Natural killer cell treated with Interleukin-12 subunit alpha and Interleukin-12 subunit beta and Interleukin-15 and Interleukin-18, amount 100 ng/mL, for 72 hours (primary cell): ENCODE data around the gene VGLL4. TPM values are rescaled to one million over a fixed set of nuclear protein-coding genes. Genes with fewer than 3 reads are reported as not detected.

Experiments
- ATAC-seq, 2 donors: fragments of 150-1000 bp; cut with Tn5 transposase in 1 of 2; sonication (Bioruptor Pico), chemical (Tn5 transposase) in 1 of 2; 2 replicates each; pipeline ENCODE4 v1.10.0; 2021
- DNase-seq: peaks from one replicate; pipeline ENCODE4 v3.0.0; 2022; ENCODE audit warnings: low spot score
- H3K27ac Mint-ChIP-seq, 2 donors: 1 replicate in 1 of 2; 2 replicates in 1 of 2; pipeline ENCODE4 v1.8.0; 2022; ENCODE audit warnings: mixed read lengths in 2 of 2, mild to moderate bottlenecking in 1 of 2, moderate library complexity in 1 of 2
- H3K27me3 Mint-ChIP-seq, 2 donors: 1 replicate in 1 of 2; 2 replicates in 1 of 2; pipeline ENCODE4 v1.8.0; 2022; ENCODE audit warnings: mixed read lengths in 2 of 2
- H3K36me3 Mint-ChIP-seq: one replicate; pipeline ENCODE4 v1.8.0; 2022; ENCODE audit warnings: mixed read lengths
- H3K4me1 Mint-ChIP-seq, 2 donors: 1 replicate in 1 of 2; 2 replicates in 1 of 2; pipeline ENCODE4 v1.8.0; 2022; ENCODE audit warnings: low read depth in 2 of 2, mixed read lengths in 2 of 2, mild to moderate bottlenecking in 1 of 2
- H3K4me3 Mint-ChIP-seq: one replicate; pipeline ENCODE4 v1.8.0; 2022; ENCODE audit warnings: mixed read lengths
- H3K9me3 Mint-ChIP-seq: 2 replicates; pipeline ENCODE4 v1.8.0; 2022; ENCODE audit warnings: mixed read lengths
- total RNA-seq, 2 donors: library from RNA; stranded (reverse); gene quantifications; one replicate each; pipeline ENCODE4 v1.2.3, GENCODE V29; 2022

VGLL4 gene
- total RNA-seq, 2 donors from 2014 or later, result 50.4 to 52.9 TPM

DNA sequence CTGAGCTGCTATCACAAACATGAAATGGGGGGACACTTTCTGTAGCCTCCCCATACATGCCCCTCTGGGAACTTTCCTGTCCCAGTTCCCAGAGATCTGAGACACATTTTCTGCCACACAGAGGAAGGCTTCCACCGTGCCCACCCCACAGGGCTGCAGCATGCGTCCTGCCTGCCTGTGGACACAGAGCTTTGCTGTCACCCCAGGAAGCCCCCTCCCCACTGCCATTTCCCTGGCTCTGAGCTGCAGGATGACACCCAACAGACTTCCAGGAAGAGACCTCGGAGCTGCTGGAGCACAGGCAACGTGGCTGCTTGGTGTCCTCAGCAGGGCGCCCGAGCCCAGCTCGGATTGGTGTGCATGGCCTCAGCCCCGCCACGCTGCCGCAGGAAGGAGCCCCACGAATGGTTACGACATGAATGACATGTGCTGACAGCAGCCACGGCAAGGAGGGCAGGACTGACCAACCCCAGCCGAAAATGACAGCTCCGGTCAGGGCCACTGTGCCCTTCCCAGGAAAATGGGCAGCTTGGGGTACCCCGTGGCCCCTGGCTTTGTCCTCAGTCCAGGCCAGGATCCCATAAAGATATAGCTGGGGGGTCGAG lies 81.3 kb downstream of the VGLL4 start:
- Mint-ChIP-seq H3K27ac (no peak overlapping the region), H3K4me1 (peaks cover 6 to 23% of the 10 kb centered on the region in 2 donors), H3K36me3 (no peaks in the 10 kb centered on the region), H3K4me3 (no peak overlapping the region), H3K9me3 (no peaks in the 10 kb centered on the region), H3K27me3 (no peaks in the 10 kb centered on the region)
- ATAC-seq, result no peak
- no peak for DNase-seq

DNA sequence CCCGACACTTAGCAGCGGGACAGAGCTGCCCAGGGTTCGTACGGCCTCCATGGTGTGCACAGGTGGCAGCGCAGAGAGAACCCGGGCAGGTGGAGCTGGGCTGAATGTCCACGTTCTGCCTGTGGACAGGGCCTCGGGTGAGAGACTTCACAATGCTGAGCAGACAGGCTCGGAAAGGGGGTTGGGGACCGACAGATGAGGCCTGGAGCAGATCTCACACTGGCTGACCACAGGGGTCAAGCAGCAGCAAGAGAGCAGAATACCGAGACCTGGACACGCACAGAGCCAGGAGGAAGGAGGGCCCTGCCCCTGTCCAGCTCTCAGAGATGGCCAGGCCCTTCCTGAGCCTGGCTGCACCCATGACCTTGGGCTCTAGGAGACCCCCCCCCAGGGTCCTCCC lies 83.0 kb downstream of the VGLL4 start:
- ATAC-seq (no peak), DNase-seq (peak; percentile 40)
- H3K27ac Mint-ChIP-seq, result peak overlapping the region in 1 of 2 donors; percentile 65
- H3K4me1 Mint-ChIP-seq, result peaks cover 0 to 18% of the 10 kb centered on the region in 2 donors
- H3K9me3 Mint-ChIP-seq, result no peaks in the 10 kb centered on the region
- H3K4me3 Mint-ChIP-seq, result no peak overlapping the region
- H3K27me3 Mint-ChIP-seq, result no peaks in the 10 kb centered on the region
- no peaks in the 10 kb centered on the region for H3K36me3 Mint-ChIP-seq

DNA sequence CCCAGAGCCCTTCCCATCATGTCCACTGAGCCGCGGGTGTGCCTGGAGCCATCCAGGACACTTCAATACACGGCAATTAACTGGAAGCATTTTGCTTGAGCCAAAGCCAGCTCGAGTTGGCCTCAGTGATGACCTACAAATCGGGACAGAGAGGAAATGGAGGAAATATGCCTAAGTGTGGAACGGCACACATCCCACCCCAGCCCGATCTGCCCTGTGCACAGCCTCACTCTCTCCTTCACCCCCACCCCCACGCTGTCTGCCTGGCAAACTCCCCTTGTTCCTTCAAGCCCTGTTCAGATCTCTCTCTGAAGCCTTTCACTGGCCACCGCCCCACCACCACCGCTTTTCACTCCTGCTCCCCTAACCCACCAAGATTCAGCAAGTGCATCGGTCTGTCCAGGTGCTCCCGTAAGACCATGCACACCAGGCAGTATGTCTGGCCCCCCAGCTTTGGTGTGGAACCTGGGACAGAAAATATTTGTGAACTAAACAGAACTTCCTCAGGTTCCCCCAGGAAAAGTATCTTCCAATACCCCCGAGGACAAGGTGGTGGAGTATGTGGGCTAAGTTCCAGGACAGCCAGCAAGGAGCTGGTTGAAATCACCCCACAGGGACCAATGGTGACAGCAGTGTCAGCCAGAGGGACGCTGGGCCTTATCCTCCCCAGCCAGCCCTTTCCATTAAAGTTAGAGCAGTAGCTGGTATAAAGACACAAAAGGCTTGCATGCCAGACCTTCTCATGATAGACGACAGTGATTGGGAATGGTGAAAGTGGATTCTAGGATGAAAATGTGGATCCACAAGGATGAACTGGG lies 83.7 kb downstream of the VGLL4 start:
- H3K27me3 Mint-ChIP-seq, result no peaks in the 10 kb centered on the region
- ATAC-seq, result no peak
- H3K4me3 Mint-ChIP-seq, result no peak overlapping the region
- DNase-seq, result peak; percentile 52
- no peaks in the 10 kb centered on the region for H3K36me3 Mint-ChIP-seq
- no peaks in the 10 kb centered on the region for H3K9me3 Mint-ChIP-seq
- peaks cover 0 to 18% of the 10 kb centered on the region in 2 donors for H3K4me1 Mint-ChIP-seq
- H3K27ac Mint-ChIP-seq, result peak overlapping the region in 1 of 2 donors; percentile 65

DNA sequence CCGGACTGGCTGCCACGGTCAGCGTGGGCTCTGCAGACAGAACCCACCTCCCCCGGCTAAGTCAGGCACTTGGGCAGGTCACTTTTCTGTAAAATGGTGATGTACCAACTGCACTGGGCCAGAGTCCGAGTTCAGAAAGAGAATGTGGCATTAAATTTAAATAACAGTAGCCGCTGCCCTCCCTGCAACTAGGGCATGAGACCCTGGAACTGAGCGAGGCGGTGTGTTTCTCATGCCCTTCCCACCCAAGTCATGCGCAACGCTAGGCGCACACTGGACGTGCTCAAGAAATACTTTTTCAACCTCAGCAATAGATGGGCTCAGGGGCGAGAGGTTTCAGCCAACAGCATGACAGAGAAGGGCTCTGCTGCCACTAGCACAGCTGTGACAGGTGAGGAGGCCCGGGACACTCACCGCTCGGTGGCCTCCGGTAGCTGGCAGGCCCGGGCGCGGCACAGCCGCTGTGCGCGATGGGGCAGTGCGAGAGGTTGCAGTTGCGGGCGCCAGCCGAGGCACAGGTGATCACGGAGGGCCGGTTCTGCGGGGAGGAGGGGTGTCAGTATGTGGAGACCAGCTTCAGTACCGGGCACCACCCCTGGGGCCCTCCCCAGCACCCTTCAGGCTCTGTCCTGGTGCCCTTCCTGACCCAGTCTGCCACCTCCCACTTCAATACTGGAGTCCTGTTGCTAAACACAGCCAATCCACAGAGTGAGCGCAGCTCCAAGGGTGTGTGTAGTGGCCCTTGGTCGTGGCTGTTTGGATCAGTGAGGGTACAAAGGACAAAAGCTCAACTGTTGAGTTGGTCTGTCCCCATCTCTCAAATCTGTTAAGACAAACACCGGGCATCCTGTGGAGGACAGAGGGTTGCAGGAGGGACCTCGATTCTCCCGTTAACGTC lies 84.5 kb downstream of the VGLL4 start:
- Mint-ChIP-seq H3K27ac (peak overlapping the region in 1 of 2 donors; percentile 65), H3K9me3 (no peaks in the 10 kb centered on the region), H3K4me1 (peaks cover 0 to 18% of the 10 kb centered on the region in 2 donors), H3K27me3 (no peaks in the 10 kb centered on the region), H3K4me3 (no peak overlapping the region), H3K36me3 (no peaks in the 10 kb centered on the region)
- peak; percentile 59 for DNase-seq
- ATAC-seq, result no peak

DNA sequence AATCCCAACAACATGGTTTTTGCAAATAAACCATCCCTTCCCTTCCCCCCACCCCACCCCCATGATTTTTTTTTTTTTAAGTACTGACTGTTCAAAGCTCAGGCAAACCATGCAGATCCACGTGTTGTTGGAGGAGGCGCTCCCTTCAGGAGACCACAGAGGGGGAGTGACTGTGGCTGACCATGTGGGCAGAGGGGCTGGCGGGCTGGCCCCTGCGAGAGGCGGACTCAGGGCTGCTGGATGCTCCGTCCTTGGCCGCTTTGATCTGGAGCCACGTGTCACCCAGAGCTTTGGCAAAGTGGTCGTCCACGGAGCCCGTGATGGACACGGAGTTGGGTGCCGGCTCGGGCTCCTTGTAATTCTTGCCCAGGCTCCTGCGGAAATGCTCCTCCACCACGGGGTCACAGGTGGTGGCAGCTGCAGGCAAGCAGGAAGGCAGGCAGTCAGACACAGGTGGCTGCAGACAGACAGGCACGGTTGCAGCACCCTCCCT lies 85.3 kb downstream of the VGLL4 start:
- peak; percentile 45 for DNase-seq
- Mint-ChIP-seq H3K9me3 (no peaks in the 10 kb centered on the region), H3K4me3 (no peak overlapping the region), H3K27me3 (no peaks in the 10 kb centered on the region), H3K36me3 (no peaks in the 10 kb centered on the region), H3K4me1 (peaks cover 0 to 15% of the 10 kb centered on the region in 2 donors), H3K27ac (no peak overlapping the region)
- ATAC-seq, result no peak

DNA sequence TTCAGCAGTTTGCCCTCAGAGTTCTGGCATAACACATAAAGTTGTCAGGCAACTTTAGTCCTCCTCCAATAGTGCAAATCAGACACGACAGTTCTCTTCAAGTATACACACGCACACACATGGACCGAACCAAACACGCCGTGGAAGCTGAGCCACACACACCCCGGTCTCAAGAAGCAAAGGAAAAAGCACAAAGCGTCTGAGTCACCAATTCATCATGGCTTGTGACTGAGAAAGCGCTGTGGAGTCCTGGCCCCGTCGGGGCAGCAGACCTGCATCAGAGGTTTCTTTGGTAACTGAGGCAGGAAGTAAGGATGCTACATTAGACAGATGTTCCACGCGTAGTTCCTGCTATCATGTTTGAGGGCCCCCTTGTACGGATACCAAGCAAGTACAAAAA lies 85.7 kb downstream of the VGLL4 start:
- Mint-ChIP-seq H3K27ac (no peak overlapping the region), H3K27me3 (no peaks in the 10 kb centered on the region), H3K4me3 (no peak overlapping the region), H3K36me3 (no peaks in the 10 kb centered on the region), H3K4me1 (peaks cover 0 to 13% of the 10 kb centered on the region in 2 donors), H3K9me3 (no peaks in the 10 kb centered on the region)
- ATAC-seq (no peak), DNase-seq (peak; percentile 3)

DNA sequence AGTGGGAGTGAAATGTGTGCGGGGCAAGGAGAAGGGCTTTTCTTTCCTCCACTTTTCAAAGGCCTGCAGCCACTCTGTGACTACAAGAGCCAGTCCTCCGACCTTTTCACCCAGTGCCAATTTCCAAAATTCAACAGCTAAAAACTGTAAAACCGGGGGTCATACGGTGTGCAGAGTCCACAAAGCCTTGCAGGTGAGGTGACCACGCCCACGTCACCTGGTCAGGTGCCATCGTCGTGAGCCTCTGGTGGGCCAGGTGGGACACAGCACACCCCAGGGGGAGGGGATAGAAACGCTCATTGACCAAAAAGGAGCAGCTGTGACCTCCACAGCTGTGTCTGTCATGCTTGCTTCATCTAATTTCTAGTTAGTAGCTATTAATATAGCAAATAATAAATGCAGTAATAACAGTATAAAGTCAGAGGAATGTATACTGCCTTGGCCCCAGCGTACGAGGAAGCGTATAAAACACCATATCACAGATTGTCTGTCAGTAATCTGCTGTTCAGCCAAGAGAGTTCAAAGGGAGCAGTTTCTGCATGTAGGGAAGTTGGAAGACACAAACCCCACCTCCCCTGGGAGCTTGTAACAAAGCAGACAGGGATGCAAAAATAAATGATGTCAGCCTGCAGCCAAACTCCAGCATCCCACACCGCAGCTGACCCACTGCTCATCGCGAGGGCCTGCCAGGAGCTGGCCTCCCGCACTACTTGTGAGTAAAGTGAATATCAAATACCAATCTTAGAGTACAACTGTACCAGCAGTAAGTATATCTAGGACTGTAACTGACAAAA lies 86.7 kb downstream of the VGLL4 start:
- H3K9me3 Mint-ChIP-seq, result no peaks in the 10 kb centered on the region
- no peak overlapping the region for H3K27ac Mint-ChIP-seq
- no peaks in the 10 kb centered on the region for H3K27me3 Mint-ChIP-seq
- ATAC-seq, result no peak
- DNase-seq, result peak; percentile 49
- H3K36me3 Mint-ChIP-seq, result no peaks in the 10 kb centered on the region
- H3K4me3 Mint-ChIP-seq, result no peak overlapping the region
- peaks cover 0 to 13% of the 10 kb centered on the region in 2 donors for H3K4me1 Mint-ChIP-seq

DNA sequence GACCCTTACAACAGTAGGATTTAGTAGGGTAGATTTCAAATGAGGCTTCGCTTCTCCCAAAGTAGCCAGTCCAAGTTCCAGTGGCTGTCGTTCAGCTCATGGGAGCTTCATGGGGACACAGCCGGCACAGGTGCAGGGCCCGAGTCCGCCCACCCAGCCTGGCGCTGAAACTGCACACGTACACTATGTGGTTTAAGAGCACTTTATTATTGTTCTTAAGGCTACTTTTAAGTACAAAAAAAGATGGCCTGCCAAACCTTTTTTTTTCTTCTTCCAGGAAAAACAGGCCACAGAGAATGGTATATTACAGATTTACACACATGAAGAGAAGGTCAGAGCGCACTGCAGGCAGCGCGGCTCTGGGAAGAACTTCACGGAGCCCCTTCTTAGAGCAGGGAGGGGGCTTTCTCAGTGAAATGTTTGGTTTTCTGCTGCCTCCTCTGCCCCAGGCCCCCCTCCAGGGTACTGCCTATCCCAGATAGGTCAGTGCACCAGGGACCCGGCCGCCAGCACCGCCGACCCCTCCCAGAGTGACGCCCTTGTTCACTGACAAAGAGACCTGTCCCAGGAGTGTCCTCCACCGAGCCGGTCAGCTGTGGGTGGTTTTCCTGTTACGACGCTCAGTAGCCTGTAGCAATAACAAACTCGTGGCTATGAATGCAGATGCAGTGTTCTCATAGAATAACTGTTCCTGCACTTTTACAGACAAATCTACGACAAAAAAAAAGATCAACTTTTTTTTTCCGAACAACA lies 87.7 kb downstream of the VGLL4 start:
- Mint-ChIP-seq H3K9me3 (no peaks in the 10 kb centered on the region), H3K27me3 (no peaks in the 10 kb centered on the region), H3K4me3 (no peak overlapping the region), H3K4me1 (peaks cover 0 to 15% of the 10 kb centered on the region in 2 donors), H3K36me3 (no peaks in the 10 kb centered on the region), H3K27ac (no peak overlapping the region)
- no peak for ATAC-seq
- peak; percentile 38 for DNase-seq

DNA sequence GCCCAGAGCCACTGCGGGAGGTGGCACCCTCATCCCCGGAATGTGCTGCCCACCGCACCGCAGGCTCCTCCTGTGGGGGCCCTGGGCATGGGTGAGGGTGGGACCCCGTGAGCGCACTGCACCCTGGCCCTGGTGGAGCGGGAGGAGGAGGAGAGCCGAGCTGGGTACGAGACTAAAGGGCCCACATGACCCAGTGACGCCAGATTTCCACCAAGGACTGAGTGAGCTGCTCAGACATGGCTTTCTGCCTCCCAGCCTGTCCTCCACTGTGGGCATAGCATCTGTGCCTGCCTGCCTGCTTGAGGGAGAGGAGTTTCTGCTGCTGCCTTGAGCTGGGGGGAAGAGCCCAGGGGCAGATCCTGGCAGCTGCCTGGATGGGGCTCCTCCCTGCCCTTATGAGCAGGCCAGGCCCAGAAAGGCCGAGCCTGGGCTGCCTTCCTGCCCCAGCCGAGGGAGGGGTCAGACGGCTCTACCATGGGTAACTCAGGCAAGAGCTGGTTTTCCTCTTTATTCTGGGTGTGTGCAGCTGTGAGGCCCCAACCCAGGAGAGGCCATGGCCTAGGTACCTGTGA lies 88.4 kb downstream of the VGLL4 start:
- Mint-ChIP-seq H3K4me3 (no peak overlapping the region), H3K27ac (no peak overlapping the region), H3K36me3 (no peaks in the 10 kb centered on the region), H3K9me3 (no peaks in the 10 kb centered on the region), H3K27me3 (no peaks in the 10 kb centered on the region), H3K4me1 (peaks cover 0 to 20% of the 10 kb centered on the region in 2 donors)
- ATAC-seq (no peak), DNase-seq (peak; percentile 22)

DNA sequence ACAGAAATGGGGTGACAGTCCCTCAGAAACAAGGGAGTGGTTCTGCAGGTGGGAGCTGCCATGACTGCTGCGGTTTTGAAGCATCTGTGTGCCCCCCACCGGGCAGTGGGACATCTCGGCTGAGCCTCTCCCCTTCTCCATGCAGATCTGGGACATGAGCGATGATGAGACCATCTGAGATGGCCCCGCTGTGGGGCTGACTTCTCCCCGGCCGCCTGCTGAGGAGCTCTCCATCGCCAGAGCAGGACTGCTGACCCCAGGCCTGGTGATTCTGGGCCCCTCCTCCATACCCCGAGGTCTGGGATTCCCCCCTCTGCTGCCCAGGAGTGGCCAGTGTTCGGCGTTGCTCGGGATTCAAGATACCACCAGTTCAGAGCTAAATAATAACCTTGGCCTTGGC lies 89.0 kb downstream of the VGLL4 start:
- peak; percentile 38 for DNase-seq
- H3K27me3 Mint-ChIP-seq, result no peaks in the 10 kb centered on the region
- H3K4me3 Mint-ChIP-seq, result no peak overlapping the region
- ATAC-seq, result no peak
- no peaks in the 10 kb centered on the region for H3K36me3 Mint-ChIP-seq
- peaks cover under 1 to 16% of the 10 kb centered on the region in 2 donors for H3K4me1 Mint-ChIP-seq
- H3K9me3 Mint-ChIP-seq, result no peaks in the 10 kb centered on the region
- no peak overlapping the region for H3K27ac Mint-ChIP-seq

DNA sequence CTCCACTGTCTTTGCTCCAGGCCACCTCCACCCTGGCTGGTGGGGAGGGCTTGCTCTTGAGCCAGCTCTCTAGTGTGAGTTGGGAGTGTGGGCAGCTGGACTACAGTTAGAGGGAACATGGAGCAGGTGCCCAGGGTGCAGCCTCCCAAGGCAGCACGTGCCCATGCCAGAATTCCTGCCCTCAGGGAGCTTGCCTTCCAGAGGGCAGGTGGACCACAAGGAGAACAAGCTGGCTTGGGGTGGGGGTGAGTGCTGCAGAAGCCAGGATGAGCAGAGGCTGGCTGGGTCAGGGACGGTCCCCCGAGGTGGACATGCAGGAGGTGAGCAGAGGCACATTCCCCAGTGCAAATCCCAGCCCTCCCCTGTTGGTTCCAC lies 89.5 kb downstream of the VGLL4 start:
- Mint-ChIP-seq H3K9me3 (no peaks in the 10 kb centered on the region), H3K27me3 (no peaks in the 10 kb centered on the region), H3K4me3 (no peak overlapping the region), H3K27ac (no peak overlapping the region), H3K4me1 (peaks cover 5 to 15% of the 10 kb centered on the region in 2 donors), H3K36me3 (no peaks in the 10 kb centered on the region)
- peak; percentile 48 for DNase-seq
- ATAC-seq, result no peak

DNA sequence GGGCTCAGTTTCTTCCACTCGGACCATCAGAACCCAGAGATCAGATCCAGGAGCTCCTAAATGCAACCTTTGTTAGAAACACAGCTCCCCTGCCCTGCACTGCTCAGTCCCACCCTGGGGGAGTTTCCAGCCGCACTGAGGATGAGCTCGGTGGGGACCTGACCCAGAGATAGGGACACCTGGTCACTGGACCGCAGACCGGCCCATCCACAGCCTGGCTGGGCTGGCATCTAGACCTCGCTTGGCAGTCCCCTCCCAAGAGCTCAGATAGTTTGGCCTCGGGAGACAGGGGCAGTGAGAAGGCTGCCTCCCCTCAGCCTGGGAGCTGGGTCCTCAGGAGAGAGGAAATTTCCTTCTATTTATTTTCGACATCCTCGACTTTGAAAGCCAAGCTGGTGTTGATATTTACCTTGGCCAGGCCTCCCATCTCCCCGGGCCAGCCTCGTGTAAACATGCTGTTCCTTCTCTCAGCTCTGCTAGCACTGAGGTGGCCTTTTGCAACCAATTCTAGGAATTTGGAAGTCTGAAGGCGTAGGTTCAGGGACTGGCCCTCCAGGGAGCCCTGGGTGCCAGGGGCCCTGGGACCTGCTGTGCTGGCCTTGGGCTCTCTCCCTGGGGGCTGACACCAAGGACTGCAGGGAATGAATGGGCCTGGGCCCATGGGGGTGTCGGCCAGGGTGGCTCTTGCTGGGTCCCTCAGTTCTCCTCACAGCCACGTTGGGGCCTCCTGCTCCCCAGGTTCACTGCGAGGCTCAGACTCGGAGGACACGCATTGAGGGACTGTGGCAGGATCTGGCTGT lies 90.1 kb downstream of the VGLL4 start:
- no peaks in the 10 kb centered on the region for H3K27me3 Mint-ChIP-seq
- ATAC-seq (peak in 1 of 2 donors; percentile 34), DNase-seq (no peak)
- H3K4me1 Mint-ChIP-seq, result peaks cover 5 to 17% of the 10 kb centered on the region in 2 donors
- H3K4me3 Mint-ChIP-seq, result no peak overlapping the region
- H3K36me3 Mint-ChIP-seq, result no peaks in the 10 kb centered on the region
- no peaks in the 10 kb centered on the region for H3K9me3 Mint-ChIP-seq
- no peak overlapping the region for H3K27ac Mint-ChIP-seq
